ENCODE measurements around the gene SYNDIG1.

The SYNDIG1 gene

GRCh38 chr20:24694157-24694726, 224.8 kb downstream of the SYNDIG1 start:
- intact Hi-C loops (cut with DNase I), result no loop called here
- DNase-seq, result peak in 1 of 10 donors; percentile 55

- intact Hi-C loops (cut with DNase I), result no loop called here
- DNase-seq, result peak in 1 of 10 donors; percentile 80
Measured at GRCh38 chr20:24694727-24695528, 225.5 kb downstream of the SYNDIG1 start.

GRCh38 chr20:24695529-24696225, 226.2 kb downstream of the SYNDIG1 start:
- no peak for DNase-seq

DNA sequence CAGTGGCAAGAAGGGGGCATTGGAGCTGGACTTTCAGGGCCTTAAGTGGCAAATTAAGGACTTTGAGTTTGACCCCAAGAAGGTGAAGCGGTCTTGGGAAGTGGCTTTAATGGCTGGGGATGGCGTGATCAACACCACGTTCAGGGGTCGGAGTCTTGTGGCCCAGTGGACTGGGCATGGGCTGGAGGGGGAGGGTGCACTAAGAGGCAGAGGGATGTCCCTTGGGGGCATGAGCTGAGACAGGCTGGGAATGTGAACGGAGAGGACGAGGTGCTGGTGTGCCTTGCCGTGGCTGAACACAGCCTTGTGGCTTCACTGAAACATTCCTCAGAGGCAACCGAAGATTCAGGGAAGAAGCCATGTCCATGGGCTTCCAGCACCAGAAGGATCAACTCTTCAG, 227.0 kb downstream of the SYNDIG1 start:
- intact Hi-C loops (cut with DNase I), result no loop called here
- peak in 1 of 10 donors; percentile 41 for DNase-seq

More at GRCh38 chr20:24695529-24696225, 226.2 kb downstream of the SYNDIG1 start:
- intact Hi-C loops (cut with DNase I), result no loop called here

GRCh38 chr20:24697411-24697810, 228.0 kb downstream of the SYNDIG1 start:
- DNase-seq, result peak in 1 of 10 donors; percentile 18
- intact Hi-C loops (cut with DNase I), result no loop called here

DNA sequence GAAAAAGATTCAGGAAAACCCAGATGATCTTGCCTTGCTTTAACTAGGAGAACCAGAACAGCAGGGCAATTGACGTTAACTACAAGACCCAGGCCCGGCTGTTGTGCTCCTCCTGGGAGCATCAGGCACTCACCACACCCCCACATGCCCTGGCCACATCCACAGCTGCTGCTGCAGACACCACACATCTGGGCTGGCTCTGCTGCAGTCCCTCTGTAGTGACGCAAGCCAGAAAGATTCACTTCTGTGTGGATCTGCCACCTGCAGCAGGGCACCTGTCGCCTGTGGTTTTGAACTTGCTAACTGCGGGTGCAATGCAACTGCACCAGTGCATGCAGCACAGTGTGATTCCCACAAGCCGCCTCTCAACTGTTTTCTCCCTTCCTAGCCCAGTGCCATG, 228.8 kb downstream of the SYNDIG1 start:
- intact Hi-C loops (cut with DNase I), result no loop called here
- DNase-seq, result peak in 1 of 10 donors; percentile 52

GRCh38 chr20:24698706-24699206, 229.3 kb downstream of the SYNDIG1 start:
- peak in 2 of 10 donors; percentile 40 to 49 for DNase-seq

GRCh38 chr20:24699321-24700165, 230.1 kb downstream of the SYNDIG1 start:
- intact Hi-C loops (cut with DNase I), result no loop called here
- peak in 2 of 10 donors; percentile 48 to 66 for DNase-seq

More at GRCh38 chr20:24698706-24699206, 229.3 kb downstream of the SYNDIG1 start:
- intact Hi-C loops (cut with DNase I), result no loop called here

DNA sequence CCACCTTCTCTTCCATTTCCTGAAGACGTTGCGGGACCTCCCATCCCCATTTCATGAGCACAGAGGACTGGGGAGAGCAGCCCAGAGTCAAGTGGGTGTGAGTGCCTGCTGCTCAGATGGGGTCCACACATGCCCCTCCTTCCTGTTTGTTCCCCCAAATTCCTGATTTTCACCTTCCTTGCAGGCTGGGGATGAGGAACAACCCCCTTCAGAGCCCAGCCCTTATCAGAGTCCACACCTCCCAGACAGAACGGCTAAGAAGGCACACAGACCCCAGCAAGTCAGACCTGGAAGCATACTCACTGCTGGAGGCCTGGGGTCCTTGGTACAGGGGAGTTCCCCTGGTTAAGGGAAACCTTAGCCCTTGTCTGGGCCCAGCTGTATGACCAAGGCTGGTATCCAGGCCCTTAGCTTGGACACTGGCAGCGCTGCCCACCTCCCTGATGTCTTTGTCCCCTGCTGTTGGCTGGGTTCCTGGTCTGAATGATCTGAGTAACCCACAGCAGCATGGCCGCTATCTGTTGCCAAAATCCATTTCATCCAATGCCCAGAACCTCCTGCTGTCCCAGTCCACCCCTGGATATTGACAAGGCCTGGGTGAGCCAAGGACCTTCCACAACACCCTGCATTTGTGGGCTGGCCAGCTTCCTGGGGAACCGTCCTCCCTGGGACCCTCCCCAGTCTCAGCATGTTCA, 230.9 kb downstream of the SYNDIG1 start:
- DNase-seq, result peak in 1 of 10 donors; percentile 67
- intact Hi-C loops (cut with DNase I), result no loop called here

GRCh38 chr20:24701027-24701426, 231.6 kb downstream of the SYNDIG1 start:
- intact Hi-C loops (cut with DNase I), result no loop called here
- peak in 1 of 10 donors; percentile 72 for DNase-seq

- peak in 1 of 10 donors; percentile 14 for DNase-seq
- intact Hi-C loops (cut with DNase I), result no loop called here
Measured at GRCh38 chr20:24701668-24702067, 232.2 kb downstream of the SYNDIG1 start.

- intact Hi-C loops (cut with DNase I), result no loop called here
- DNase-seq, result peak in 1 of 10 donors; percentile 26
Measured at GRCh38 chr20:24702501-24703283, 233.3 kb downstream of the SYNDIG1 start.

- DNase-seq, result peak in 1 of 10 donors; percentile 34
- intact Hi-C loops (cut with DNase I), result no loop called here
Measured at GRCh38 chr20:24703284-24703610, 233.8 kb downstream of the SYNDIG1 start.

DNA sequence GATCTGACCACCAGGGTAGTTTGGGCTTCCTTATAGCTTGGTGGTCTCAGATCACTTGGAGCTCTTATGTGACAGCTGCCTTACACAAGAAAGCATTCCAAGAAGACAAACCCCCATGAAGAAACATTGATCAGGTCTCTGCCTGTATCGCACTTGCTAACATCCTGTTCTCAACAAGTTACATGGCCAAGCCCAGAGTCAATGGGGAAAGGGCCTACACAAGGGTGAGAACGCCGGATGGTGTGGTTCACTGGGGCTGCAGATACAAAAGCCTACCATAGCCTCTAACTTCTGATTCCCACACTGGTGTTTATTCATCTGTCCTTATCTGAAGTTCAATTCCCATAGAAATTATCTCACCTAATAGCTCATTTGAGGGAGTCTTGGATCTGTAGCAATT, 235.5 kb downstream of the SYNDIG1 start:
- DNase-seq, result peak in 1 of 10 donors; percentile 20
- intact Hi-C loops (cut with DNase I), result no loop called here

DNA sequence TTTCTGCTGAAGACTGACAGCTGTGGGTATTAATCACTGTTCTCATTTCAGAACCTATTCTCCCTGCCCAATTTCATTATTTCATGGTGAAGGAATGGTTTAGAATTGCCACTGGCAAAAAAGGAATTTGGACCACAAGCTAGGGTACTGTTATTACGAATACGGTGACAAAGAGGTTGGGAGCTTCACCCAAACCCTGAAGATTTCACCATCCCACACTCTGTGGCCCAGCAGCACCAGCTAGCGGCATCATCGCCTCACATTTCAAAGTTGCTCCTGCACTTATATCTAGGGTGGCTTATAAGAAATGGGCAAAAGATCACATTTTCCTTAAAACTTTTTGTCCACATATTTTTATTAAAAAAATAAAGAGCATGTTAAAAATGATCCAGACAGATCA, 236.1 kb downstream of the SYNDIG1 start:
- intact Hi-C loops (cut with DNase I), result no loop called here
- peak in 1 of 10 donors; percentile 78 for DNase-seq

DNA sequence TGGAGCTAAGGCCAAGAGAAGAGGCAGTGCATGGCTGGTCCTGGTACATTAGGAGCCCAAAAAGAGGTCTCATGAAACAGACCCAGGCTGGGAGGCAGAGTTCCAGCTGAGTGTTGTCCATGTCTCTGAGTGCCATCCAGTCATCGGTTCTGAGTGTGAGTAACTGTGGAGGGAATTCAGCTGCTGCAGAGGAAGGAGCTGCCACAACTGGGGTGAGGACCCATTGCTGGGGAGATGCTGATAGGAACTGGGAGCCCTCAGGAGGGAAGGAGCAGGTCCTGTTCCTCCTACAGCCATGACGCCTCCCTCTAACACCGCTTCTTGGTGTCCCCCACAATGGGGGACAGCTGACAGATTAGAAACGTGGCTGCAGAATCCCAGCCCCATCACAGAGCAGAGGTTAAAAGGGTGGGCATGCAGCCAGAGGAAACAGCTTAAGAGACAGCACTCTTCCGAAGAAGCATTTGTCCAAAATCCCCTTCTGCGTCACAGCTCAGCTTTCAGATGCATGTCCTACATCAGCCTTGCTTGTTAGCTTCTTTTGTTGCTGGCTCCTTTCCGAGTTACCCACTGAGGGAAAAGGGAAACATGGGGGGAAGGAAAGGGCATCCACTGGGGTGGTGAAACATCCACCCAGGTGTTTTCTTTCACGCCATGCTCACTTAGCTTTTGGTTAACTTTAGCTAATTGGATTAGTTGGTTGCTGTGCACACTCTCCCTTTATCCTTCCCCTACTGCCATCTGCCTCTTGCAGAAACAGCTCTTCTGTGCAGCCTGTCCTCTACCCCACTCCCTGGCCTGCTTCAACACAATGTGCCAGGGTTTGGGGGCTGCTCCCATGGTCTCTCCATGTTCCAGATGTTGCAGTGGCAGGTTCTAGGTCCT, 239.2 kb downstream of the SYNDIG1 start:
- intact Hi-C loops (cut with DNase I), result no loop called here
- DNase-seq, result no peak
